Esophagus squamous epithelium (tissue), 4 donors: ENCODE measurements around the gene HP1BP3.

ENCODE experiments used
- POLR2A ChIP-seq, 4 donors: fragments of 450-650 bp; IDR thresholded peaks; one replicate each; pipeline ENCODE4 v1.6.1; 2017; ENCODE audit warnings: antibody characterized with exemption in 4 of 4, mild to moderate bottlenecking in 4 of 4, moderate library complexity in 3 of 4
- TF ChIP-seq, protein P1 (sequence below), 6 experiments: fragments of 450-650 bp in 4 of 6; fragments of 200-600 bp in 2 of 6; sonication (generic) in 2 of 6; IDR thresholded peaks; one replicate each; pipeline ENCODE4 v1.5.1; 2016 to 2019; ENCODE audit warnings: antibody characterized with exemption in 6 of 6, mild to moderate bottlenecking in 4 of 6, moderate library complexity in 4 of 6

DNA sequence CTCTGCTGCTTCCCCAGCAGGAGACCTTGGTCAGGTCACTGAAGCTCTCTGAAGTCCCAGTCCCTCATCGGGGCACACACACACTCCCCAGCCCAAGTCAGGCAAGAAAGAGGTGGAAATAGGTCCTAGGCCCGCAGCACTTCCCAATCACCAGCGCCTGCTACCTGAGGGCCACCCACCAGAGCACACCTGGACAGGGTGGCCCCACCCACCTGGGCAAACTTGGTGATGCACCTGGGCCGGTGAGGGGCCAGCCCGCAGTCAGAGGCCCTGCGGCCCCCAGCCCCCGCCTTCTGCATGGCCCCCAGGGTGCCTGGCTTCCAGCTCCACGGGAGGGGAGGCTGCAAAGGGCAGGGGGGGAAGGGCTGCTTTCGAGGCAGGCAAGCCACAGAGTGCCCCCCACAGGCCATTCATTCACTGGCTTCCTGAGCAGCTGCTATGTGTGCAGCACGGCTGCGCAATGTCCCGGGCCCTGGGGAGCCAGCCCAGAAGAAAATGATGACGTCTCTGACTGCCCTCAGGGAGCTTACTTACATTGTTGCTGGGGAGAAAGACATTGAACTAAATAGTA is 59.3 kb downstream of the HP1BP3 start:
- TF ChIP-seq, protein P1, sequence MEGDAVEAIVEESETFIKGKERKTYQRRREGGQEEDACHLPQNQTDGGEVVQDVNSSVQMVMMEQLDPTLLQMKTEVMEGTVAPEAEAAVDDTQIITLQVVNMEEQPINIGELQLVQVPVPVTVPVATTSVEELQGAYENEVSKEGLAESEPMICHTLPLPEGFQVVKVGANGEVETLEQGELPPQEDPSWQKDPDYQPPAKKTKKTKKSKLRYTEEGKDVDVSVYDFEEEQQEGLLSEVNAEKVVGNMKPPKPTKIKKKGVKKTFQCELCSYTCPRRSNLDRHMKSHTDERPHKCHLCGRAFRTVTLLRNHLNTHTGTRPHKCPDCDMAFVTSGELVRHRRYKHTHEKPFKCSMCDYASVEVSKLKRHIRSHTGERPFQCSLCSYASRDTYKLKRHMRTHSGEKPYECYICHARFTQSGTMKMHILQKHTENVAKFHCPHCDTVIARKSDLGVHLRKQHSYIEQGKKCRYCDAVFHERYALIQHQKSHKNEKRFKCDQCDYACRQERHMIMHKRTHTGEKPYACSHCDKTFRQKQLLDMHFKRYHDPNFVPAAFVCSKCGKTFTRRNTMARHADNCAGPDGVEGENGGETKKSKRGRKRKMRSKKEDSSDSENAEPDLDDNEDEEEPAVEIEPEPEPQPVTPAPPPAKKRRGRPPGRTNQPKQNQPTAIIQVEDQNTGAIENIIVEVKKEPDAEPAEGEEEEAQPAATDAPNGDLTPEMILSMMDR (IDR thresholded peaks at IDR 0.05) = no peak
- TF ChIP-seq POLR2A (IDR thresholded peaks at IDR 0.05) = no peak
